NOMO-1 treated with dmso at 0.1 percent for 144 hours (cell line): ENCODE results near the gene RHOT2.

Experiments
- DNase-seq: peaks from one replicate; lab custom pipeline; 2025; ENCODE audit not compliant: unreplicated experiment; lab: John Stamatoyannopoulos, UW

The RHOT2 gene

DNA sequence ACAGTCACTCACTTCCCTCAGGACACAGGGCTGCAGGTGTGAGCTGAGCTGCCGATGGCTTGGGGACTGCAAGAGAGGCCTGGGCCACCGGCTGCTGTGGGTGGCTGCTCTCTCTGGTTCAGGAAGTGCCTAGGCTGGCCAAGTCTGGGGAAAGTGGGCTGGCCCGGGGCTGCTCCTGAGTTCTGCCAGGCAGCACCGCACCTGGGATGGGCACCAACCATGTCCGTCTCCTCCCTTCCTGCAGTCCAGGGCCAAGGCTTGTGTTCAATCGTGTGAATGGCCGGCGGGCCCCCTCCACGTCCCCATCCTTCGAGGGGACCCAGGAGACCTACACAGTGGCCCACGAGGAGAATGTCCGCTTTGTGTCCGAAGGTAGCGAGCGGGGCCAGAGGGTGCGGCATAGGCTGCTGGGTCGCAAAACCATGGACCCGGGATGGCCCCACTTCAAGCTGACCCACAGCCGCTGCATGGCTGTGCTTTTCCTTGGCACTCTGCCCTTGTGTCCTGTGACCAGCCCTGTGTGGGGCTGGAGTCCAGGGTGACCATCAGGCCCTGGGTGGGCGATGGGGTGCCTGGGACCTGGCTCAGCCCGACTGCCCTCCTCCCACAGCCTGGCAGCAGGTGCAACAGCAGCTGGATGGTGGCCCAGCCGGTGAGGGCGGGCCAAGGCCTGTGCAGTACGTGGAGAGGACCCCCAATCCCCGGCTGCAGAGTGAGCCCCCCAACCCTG, 20.6 kb upstream of the RHOT2 start:
- no peak for DNase-seq

DNA sequence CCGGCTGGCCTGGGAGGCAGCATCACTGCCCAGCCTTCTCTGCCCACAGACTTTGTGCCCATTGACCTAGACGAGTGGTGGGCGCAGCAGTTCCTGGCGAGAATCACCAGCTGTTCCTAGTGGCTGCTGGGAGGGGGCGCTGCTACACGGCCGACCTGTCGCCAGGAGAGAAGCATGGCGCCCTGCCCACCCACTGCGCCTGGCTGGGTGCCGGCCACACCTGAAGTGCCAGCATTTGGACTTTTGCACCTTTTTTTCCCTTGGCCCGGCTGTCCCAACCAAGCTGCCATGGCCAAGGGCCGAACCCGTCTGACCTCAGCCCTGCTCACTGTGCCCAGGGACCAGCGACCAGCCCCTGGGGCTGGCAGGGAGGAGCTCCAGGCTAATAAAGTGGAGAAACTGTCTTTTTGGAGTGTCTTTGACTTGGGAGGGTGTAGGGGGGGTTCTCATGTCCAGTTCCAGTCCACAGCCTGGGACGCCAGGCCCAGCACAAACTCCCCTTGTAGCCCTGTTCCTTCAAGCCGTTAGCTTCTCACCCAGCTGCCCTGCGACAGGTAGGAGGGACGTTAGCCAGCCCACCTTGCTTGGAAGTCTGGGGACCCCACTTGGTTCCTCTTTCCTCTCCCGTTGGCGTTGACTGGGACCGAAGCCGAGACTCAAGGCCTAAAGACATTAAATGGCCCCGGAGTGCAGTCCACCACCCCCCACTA, 19.7 kb upstream of the RHOT2 start:
- DNase-seq = peak; percentile 8

DNA sequence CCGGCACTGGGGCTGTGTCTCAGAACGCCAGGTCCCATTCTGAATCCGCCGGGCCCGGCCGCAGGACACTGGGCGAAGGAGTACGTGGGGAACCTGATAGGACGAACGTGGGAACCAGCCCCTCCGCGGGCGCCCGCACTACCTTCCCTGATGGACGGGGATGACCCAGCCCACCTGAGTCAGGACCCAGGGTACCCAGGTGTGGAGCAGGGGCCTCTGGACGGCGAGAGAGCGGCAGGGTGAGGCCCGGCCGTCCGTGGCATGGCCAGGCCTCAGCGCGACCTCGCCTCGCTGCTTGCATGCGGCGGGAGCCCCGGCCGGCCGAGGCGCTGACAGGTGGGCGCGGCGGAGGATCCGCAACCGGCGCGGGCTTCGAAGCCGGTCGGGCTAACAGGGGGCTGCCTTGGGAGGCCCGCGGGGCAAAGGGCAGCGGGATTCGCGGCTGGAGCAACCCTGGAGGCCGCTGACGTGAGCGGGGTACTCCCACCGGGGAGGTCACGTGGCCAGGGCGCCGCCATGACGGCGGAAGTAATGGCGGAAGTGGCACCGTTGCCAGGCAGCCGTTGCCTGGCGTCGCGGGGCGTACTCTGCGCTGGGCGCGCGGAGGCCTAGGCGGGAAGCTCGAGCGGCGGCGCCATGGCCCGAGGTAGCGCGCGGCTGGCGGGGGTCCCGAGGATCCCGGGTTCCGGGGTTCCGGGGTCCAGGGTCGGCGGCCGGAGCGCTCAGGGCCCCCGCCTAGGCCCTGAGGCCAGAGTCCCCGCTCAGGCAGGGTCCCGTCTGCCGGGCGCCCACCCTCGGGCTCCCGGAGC, 18.9 kb upstream of the RHOT2 start, which contains the start of gene WDR90:
WDR90 (plus strand) TSS at position 585 of the 809 bp plus-strand sequence; CDS start at position 637, 52 bp downstream.
- DNase-seq = peak; percentile 90

DNA sequence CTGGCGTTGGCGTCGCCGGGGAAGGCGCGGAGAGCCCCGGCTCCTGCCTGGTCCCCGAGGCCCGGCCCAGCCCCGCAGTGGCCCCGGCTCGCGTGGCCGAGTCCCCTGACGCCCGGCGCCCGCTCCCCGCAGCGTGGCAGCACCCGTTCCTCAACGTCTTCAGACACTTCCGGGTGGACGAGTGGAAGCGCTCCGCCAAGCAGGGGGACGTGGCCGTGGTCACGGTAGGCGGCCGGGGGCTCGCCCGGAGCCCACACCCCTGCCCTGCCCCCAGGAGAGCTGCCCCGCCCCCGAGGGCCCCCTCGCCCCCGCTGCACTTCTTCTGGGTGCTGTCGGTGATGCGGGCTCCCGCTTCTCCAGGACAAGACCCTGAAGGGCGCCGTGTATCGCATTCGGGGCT, 18.3 kb upstream of the RHOT2 start:
- no peak for DNase-seq

DNA sequence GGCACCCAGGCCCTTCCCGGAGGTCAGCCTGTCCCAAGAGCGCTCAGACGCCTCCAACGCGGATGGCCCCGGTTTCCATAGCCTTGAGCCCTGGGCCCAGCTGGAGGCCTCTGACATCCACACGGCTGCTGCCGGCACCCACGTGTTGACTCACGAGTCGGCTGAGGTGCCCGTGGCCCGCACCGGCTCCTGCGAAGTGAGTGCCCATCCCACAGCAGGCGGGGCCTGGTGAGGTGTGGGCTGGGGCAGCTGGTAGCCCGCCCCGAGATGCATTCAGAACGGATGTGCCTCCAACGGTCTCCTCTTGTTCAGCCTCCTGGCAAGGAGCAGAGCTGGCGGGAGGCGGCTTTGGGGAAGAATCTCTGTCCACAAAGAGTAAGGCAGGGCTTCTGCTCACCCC, 16.1 kb upstream of the RHOT2 start:
- no peak for DNase-seq

DNA sequence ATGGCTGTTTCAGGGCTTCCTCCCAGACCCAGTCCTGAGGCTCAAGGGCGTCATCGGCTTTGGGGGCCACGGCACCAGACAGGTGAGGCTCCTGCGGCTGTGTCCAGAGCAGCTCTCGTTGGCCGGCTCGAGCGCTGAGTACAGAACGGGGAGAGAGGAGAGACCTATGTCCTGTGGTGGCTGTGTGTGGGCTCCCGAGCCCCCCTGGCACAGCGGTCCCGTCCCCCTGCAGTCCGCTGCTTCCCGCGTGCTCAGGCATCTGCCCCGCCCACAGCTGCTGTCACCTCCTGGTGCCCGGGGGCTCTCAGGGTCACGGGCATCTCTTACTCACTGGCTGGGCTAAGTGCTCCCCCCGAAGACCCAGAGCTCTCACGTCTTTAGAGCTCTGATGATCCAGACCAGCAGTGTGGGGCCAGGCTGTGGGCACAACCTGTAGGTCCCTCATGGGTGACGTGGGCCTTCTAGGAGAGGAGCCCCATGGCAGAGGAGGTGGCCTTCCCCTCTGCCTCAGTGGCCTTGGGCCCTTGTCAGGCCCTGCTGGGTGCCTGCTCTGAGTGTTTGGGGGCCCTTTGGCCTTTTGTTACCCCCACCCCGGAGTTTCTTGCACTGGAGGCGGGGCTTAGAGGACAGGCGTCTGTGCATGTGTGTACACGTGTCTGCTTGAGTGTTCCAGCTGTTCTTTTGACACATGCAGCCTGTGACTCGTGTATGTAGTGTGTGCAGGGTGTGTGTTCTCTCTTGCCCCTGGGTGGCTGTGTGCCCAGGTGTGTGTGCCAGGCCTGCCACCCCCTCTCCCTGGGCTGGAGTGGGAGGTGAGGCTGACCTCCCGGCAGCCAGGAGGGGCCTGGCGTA, 15.3 kb upstream of the RHOT2 start:
- DNase-seq = no peak

DNA sequence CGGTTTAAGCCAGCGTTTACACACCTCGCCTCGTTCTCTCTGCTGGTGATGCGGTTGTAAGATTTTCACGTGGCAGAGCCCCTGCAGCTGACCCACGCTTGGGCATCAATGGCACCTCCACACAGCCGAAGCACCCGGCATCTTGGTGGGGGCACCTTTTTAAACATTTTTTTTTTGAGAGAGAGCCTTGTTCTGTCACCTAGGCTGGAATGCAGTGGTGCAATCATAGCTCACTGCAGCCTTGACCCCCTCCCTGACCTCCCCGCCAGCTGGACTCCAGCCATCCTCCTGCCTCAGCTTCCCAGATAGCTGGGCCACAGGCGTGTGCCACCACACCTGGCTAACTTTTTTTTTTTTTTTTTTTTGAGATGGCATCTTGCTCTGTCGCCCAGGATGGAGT, 13.9 kb upstream of the RHOT2 start:
- no peak for DNase-seq

DNA sequence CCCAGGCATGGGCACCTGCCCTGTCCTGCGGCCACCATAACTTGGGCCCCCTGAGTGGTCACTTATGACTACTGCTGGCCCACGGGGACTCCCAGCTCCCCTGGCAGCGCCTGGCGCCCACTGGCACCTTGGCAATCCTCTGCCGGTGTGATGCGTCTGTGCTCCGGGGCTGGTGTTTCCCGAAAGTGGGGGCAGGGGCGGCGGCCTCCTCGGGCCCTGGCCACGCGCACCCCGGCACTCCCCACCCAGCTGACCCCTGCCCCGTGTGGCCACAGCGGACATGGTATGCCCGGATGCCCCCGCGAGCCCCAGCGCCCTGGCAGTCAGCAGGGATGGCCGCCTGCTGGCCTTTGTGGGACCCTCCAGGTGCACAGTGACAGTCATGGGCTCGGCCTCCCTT, 10.4 kb upstream of the RHOT2 start:
- DNase-seq = no peak

DNA sequence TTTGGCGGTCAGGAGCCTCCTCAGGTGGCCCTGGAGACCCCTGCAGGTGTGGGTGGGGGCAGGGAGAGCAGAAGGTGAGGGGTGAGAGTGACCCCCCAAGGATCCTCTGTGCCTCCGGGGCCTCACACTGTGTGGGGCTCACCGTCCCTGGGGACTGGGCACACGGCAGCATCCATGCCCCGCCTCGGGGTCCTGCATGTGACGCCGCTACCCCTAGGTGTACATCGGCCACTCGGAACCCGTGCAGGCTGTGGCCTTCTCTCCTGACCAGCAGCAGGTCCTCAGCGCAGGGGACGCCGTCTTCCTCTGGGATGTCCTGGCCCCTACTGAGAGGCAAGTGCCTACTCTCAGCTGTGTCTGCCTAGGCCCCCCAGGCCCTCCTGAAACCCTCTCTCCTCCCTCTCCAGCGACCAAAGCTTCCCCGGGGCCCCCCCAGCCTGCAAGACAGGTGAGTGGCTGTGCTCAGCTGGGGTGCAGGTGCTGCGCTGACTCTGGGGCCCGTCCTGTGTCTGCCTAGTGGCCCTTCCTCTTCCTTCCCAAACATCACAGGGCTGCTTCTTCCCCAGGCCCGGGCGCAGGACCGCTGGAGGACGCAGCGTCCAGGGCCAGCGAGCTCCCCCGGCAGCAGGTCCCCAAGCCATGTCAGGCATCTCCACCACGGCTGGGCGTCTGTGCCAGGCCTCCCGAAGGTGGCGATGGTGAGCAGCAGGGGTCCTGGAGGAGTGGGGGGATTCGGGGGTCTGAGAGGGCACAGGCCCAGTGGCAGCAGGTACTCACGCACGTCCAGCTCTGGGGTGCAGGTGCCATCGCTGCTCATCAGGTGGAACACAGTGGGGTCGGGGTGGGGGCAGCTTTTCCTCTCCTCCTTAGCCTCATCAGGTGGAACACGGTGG, 9.0 kb upstream of the RHOT2 start:
- DNase-seq = no peak

DNA sequence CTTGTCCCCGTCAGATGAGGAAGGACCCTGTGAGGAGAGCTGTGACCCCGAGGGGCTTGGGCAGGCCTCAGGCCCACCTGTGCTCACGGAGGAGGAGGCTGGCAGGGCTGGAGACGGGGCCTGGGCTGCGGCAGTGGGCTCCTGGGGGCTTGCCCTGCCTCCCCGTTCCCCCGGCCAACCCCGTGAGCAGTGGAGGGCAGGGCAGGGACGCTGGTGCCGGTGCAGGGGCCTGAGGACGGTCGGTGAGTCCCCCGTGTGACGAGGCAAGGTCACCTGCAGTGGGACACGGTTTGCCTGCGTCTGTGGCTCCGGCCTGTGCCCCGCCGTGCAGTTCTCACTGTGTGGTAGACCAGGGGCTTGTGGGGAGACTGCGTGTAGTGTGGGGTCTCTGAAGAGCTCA, 8.3 kb upstream of the RHOT2 start:
- no peak for DNase-seq

DNA sequence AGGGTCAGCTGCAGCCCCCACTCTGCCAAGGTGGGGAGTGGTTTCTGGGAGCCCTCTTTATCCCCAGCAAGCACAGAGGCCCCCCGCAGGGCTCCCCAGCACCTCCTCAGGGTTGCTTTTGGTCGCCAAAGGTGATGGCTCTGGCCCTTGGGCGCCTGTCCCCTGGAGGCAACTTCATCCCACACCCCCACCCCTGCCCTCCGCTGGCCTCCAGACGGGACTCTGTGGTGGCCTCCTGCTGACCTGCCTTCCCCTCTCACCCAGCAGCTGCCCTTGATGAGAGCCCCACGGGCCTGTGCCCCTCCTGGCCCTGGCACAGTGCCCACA, 7.8 kb upstream of the RHOT2 start:
- DNase-seq = no peak

DNA sequence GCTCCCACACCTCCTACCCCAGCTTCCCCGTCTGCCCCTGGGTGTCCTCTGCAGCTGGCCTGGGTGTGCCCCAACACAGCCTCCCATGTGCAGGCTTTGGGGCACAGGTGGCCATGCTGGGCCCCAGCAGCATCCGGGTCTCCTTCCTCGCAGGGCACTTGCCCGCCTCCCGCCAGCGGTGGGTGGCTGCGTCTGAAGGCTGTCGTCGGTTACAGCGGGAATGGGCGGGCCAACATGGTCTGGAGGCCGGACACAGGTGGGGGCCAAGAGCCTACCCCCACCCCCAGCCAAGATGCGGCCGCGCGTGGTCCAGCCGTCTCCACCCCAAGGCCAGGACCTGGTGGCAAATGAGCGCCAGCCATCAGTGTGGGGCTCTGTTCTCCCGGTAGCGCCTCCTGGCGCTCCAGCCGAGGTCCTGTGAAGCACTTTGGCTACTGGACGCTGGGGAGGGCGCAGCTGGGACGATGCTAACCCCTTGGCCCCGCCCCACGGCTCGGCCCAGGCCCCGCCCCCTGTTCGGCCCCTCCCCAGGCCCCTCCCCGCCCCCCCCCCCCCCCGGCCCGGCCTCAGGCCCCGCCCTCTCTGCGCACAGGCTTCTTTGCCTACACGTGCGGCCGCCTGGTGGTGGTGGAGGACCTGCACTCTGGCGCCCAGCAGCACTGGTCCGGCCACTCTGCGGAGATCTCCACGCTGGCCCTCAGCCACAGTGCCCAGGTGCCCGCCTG, 7.3 kb upstream of the RHOT2 start:
- peak; percentile 88 for DNase-seq

DNA sequence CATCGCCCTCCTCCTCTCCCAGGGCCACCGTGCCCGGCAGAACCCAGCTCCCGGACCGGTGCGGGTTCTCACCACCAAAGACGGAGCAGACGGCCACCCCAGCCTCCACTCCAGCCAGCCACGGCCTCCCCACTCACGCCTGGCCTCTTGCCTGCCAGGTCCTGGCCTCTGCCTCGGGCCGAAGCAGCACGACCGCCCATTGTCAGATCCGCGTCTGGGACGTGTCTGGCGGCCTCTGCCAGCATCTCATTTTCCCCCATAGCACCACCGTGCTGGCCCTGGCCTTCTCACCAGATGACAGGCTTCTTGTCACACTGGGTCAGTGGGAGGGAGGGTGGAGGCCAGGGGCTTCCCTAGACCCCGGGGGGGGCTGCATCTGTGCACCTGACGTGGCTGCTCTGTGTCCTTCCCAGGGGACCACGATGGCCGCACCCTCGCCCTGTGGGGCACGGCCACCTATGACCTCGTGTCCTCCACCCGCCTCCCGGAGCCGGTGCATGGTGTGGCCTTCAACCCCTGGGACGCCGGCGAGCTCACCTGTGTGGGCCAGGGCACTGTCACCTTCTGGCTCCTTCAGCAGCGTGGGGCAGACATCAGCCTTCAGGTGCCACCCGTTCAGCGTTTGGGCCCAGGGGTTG, 6.6 kb upstream of the RHOT2 start:
- no peak for DNase-seq

DNA sequence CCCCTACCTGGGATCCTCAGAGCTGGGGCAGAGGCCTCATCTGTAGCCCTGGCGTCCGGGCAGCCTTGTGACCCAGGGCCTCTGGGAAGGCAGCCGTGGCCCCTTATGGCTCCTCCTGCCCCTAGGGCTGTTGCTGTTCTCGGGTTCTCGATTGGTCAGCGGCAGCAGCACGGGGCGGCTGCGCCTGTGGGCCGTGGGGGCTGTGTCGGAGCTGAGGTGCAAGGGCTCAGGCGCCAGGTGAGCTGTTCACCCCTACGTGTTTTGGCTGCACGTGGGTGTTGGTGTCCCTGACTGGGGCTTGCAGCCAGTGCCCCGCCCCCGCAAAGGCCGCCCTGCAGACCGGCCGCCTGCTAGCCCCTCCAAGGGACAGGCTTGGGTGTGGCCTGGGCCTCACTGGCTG, 5.8 kb upstream of the RHOT2 start:
- no peak for DNase-seq

DNA sequence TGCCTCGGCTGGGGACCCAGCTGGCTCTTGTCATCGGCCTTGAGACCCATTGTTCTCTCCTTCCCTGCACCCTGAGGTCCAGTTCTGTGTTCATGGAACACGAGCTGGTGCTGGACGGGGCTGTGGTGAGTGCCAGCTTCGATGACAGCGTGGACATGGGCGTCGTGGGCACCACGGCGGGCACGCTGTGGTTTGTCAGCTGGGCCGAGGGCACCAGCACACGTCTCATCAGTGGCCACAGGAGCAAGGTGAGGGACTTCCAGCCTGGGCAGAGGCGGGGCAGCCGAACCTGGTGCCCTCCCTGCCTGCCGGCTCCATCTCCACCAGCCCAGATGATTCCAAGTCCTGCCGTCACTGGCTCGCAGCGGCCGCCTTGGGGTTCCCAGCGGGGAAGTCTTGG, 5.3 kb upstream of the RHOT2 start:
- DNase-seq = no peak

DNA sequence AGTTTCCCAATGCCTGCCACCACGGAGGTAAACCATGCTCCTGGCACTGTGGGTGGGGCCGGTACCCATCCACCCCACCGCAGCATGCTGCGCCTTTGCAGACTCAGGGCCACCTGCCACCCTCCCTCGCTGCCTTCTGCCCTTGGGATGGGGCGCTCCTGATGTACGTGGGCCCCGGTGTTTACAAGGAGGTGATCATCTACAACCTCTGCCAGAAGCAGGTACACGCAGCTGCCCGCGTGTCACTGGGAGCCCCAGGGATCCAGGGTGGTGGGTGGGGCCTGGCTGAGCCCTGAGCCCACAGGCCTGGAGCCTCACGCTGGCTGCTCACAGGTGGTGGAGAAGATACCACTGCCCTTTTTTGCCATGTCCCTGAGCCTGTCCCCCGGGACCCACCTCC, 1.4 kb upstream of the RHOT2 start:
- no peak for DNase-seq

DNA sequence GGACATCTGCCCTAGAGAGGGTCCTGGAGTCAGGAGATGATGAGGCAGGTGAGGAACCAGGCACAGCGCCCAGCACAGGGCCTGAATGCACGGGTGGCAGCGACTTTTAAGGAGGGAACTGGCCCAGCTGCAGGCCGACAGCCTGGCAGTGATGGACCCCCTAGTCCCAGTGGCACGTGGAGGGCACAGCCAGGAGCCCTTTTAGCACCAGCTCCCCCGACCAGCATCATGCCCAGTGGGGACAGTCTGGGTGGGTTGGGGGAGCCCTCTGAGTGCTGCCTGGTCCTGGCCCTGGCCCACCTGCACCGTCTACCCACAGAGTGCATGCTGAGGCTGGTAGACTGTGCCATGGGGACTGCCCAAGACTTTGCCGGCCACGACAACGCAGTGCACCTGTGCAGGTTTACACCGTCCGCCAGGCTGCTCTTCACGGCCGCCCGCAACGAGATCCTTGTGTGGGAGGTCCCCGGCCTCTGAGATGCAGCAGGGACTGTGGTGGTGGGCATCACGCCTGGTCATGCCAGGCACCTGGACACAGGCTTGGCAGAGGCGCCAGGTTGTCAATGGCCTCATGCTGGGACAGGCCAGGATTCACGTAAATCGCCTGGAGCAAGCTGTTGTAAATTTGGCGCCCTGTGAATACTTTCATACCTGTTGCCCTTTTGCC, 686 bp upstream of the RHOT2 start:
- no peak for DNase-seq

DNA sequence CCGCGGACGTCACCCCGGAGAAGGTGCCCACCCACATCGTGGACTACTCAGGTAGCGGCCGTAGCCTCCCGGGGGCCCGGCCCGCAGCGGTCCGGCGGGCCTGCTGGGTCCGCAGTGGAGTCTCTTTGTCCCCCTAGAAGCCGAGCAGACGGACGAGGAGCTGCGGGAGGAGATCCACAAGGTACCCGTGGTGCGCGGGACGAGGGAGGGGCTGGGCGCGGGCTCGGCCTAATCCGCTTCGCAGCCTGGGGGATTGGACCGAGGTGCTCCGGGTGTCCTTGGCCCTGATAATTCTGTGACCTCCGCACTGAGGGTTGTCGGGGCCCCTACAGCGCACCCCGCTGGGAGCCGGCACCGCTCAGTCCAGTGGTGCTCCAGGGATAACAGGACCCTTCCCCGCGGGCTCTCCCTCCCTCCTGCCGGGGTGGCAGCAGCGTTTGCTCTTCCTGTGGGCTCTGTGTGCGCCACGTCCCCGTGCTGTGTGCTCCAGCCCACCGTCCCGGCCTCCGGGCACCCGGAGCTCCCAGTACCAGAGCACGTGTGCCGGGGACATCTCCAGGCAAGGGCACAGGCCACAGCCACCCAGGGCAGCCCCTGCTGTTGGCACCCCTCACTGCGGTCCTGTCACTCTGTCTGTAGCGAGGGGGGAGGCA, 713 bp downstream of the RHOT2 start:
- DNase-seq = no peak
